GM19238 (cell line): ENCODE measurements around the gene SYT8.

Experiments used
- DNase-seq: peaks from one replicate; pipeline ENCODE4 v3.0.0; 2011; ENCODE audit warnings: low spot score; ENCODE audit not compliant: insufficient read length

Gene SYT8

DNA sequence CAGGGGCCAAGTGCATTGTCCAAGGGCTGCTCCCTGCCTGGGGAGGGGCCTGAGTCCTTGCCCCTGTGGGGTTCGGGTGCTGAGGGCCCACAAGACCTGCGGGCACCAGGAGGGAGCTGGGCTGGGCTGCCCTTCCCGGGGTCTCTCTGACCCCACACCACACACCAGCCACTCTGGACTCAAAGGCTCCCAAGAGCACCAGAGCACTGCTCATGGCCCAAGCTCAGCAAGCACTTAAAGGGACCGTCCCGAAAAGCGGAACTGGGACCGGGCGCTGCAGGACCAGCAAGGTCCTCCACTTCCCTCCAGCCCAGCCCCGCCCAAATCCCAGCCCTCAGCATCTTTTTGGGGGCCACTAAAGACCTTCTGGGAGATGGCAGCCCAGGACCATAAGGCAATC lies 23.4 kb downstream of the SYT8 start:
- DNase-seq: no peak

DNA sequence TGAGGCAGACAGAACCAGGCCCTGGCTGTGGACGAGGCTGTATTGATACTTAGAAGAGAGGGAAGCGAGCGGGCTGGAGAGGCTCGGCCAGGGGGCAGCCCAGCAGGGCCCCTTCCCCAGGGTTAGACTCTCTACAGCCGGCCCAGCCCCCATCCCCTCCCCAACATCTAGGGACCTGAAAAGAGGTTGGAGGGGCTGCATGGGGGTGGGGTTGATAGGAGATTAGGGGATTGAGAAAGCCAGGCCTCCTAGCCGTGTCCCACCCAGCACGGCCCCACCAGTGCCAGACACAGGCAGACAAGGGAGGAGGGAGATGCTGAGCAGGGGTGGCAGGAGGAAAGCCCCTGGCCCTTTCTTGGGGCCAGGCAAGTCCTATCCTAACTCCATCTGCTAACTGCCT lies 23.8 kb downstream of the SYT8 start:
- no peak for DNase-seq

DNA sequence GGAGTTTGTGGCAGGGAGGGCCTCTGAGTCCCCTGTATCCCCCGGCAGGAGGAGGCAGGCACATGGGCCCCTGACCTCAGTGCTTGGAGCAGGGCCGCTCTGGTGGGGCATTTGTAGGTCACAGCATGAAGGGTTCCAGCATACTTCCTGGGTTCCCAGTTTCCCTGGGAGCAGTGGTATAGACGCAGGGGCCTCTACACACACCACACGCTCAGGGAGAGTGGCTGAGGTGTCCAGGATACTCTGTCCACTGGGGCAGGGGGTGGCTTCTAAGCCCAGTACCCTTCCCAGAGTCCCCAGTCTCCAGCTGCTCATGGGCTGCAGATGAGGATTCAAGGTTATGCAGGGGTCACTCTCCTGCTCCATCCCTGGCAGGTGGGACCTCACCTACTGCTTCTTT lies 24.2 kb downstream of the SYT8 start:
- no peak for DNase-seq

DNA sequence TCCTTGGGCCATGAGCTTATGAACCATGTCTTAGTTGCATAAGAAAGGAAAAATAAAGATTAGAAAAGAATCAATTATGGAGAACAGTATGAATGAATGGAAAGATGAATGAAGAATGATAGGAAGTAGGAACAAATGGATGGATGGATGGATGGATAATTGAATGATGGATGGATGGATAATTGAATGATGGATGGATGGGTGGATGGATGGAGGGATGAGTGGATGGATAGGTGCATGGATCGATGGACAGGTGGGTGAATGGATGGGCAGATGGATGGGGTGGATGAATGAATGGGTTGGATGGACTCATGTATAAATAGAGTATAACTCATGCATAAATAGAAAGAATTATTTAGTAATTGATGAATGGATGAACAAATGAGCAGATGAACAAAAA lies 25.3 kb downstream of the SYT8 start:
- no peak for DNase-seq

DNA sequence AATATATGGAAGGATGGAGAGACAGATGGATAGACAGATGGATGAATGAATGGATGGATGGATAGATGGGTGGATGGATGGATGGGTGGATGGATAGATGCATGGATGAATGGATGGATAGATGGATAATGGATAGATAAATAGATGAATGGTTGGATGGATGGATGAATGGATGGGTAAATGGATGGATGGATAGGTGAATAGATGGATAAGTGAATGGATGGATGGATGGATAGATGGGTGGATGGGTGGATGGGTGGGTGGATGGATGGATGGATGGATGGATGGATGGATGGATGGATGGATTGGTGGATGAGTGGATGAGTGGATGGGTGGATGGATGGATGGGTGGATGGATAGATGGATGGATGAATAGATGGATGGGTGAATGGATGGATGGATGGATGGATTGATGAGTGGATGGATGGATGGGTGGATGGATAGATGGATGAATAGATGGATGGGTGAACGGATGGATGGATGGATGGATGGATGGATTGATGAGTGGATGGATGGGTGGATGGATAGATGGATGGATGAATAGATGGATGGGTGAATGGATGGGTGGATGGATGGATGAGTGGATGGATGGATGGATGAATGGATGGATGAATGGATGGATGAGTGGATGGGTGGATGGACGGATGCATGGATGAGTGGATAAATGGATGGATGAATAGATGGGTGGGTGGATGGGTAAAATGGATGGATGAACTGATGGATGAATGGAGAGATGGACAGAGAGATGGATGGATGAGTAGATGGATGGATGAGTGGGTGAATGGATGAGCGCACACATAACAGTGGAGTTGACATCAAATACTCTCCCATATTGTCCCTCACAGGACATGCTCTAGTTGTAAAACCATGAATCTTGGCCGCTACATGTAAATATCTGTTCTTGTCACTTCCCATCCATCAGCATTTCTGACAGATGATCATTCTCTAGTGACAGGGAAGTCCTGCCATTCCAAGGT lies 26.9 kb downstream of the SYT8 start:
- DNase-seq: no peak

DNA sequence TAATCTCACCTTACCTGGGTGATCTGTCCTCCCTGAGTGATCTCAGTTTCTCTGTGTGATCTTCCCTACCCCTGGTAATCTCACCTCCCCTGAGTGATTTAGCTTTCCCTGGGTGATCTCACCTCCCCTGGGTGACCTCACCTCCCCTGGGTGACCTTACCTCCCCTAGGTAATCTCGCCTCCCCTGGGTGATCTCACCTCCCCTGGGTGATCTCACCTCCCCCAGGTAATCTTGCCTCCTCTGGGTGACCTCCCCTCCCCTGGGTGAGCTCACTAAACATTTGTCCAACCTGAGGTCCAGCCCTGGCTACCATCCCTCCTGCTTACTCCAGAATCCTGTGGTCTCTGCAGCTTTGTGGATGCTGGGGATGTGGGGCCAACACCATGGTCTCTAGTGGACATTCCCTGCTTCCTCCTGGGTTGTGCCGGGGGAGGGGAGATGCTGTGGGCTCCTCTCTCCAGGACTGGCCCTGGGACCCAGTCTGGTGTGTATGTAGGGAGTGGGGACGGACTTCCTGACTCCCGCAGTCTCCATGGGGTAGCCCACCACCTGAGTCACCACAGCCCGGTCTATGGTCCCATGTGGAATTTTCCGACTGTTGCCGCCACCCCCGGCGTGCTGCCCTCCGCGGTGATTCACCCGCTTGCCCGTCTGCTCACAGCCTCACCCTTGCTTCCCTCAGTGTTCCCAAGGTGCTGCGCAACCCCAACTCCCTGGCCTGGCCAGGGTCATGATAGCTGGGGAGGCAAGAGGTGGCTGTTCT lies 28.0 kb downstream of the SYT8 start:
- no peak for DNase-seq

DNA sequence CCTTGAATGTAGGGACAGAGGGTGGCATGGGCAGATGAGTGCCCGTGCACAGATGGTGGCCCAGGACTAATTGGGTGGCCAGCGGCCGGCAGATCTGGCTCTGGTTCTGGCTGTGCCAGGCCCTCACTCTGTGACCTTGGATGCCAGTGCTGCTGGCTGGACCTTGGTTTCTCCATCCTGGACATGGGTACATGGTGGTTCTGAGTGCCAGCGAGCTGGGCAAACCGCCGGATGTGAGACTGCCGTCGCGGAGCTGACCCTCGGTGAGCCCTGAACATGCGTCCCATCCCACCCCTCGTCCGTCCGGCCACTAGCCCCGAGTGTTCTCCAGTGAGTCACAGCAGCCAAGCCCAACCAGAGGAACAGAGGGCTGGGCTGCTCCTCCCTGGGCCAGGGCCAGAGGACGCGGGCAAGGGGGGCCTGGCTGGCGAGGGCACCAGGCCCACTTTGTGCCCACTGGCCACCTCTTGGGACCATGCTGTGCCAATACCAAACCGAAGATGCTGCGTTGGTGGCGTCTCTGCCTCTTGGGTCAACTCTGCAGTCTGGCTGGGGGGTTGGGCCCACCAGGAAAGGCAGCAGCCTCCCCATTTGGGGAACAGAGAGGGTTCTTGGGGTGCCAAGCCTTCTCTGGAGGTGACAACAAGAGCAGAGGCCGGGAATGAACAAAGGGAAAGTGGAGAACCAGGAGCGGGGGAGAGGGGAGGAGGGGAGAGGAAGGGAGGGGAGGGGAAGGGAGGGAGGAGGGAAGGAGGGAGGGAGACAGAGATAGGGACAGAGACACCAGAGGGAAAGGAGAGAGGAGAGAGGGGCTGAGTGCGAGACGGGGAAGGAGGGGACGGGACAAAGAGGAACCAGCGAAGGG lies 28.8 kb downstream of the SYT8 start:
- DNase-seq: no peak

DNA sequence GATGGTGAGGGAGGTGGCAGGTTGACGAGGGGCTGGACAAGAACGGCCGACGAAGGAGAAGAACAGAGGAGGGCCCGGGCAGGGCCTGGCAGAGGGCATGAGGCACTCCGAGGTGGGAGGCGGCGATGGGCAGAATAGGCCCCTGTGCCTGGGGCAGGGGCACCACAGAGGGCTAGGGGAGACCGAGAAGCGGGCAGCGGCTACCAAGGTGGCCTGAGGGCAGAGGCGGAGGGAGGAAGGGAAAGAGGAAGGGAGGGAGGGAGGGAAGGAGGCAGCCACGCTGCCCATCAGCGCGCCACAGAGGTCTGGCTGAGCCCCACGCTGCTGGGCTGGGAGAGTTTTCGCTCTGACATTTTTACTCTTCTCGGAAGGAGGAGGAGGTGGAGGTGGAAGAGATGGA lies 29.4 kb downstream of the SYT8 start:
- DNase-seq: no peak

DNA sequence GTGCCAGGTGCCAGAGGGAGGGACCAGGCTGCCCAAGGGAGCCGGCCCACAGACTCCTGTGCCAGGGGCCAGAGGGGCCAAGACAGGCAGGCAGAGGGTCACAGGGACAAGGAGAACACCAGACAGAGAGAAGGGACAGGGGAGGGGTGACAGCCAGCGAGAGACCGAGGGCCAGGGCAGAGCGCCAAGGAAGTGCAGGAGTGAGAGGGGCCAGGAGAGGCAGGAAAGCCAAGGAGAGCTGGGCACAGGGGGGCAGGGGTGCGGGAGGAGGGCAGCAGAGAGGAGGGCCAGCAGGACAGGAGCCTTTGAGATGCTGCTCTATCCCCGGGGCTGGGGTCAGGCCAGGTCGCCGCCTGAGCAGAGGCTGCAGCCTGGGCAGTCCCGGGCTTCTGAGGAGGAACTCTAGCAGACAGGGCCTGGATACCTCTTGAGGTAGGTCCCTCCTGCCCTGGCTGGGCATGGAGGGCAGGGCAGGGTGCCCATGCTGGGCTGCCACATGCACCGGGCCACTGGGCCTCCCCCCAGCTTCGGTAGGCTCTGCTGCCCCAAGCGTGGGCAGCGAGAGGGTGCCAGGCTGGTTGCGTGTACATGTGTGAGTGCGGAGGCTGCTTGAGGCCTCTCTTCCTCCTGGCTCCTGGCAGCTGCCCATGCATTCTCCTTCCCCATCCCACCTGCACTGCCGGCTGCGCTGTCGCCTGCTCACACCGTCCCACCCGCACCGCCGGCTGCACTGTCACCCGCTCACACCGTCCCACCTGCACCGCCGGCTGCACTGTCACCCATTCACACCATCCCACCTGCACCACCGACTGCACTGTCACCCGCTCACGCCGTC lies 30.3 kb downstream of the SYT8 start:
- DNase-seq: no peak

DNA sequence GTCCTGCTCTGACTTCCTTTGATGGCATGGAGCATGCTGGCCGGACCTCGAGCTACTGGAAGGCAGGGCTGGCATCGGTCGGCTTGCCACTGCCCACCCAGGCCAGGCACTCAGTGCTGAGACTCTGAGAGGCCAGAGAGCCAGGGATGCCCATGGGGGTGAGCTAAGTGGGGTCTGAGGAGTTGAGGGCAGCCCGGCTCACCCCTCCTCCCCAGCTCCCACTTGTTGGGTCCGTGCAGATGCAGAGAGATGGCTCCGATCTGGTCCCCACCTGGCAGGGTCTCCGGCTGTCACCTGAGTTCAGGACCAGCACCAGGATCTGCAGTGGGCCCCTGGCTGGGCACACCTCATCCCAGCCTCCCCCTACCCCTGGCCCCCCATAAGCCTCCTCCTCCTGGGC lies 31.4 kb downstream of the SYT8 start:
- DNase-seq: no peak

DNA sequence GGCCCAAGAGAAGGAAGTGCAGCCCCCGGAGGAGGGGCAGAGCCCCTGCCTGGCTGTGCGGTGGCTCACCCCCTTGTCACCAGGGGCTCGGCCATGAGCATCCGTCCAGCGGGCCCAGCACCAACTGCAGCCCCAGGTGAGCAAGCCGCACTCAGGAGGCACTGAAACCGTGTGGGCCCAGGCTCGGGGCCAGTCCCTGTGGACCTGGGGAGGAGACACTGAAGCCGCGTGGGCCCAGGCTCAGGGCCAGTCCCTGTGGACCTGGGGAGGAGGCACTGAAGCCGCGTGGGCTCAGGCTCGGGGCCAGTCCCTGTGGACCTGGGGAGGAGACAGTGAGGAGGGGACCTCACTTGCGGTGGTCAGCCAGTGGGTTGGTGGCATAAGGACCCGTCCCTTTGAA lies 32.0 kb downstream of the SYT8 start:
- no peak for DNase-seq

DNA sequence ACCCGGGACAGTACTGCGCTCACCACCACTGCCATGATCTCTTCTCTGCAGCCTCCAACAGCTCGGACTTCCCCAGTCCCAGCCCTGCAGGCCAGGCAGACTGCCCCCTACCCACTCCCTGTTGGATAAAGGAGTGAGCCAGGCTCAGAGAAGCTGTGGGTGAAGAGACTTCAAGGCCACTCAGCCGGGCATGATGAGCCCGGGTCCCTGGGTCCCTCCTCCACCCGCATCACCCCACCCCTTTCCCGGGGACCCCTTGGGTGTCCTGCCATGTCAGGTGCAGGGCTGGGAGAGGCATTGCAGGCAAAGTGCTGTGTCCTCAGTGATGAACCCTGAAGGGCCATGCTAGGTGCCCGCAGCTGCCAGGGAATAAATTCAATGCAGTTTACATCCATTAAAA lies 32.6 kb downstream of the SYT8 start:
- DNase-seq: no peak

DNA sequence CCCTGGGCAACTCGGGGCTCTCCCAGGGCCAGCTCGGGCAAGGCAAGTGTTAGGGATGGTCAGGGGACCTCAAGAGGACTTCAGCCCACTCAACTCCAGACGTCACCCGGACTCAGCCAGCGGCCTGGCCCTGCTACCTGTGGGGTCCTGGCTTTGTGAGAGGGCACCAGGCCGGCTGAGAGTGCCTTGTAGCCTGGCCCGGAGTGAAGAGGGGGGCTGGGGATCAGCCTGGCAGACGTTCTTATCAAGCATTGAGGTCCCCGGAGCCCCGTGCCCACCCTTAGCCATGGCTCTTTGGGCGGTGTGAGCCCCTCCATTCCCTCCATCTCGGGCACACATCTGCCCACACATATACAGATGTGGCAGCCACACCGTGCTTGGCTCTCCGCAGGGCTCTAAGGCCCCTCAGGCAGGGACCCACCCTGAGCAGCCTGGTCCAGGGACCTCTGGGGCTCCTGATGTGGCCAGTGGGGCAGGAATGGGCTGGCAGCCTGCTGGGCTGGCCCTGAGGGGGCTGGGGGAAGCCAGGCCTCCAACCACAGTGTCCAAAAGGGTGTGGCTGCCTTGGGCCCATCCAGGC lies 33.4 kb downstream of the SYT8 start:
- DNase-seq: no peak

DNA sequence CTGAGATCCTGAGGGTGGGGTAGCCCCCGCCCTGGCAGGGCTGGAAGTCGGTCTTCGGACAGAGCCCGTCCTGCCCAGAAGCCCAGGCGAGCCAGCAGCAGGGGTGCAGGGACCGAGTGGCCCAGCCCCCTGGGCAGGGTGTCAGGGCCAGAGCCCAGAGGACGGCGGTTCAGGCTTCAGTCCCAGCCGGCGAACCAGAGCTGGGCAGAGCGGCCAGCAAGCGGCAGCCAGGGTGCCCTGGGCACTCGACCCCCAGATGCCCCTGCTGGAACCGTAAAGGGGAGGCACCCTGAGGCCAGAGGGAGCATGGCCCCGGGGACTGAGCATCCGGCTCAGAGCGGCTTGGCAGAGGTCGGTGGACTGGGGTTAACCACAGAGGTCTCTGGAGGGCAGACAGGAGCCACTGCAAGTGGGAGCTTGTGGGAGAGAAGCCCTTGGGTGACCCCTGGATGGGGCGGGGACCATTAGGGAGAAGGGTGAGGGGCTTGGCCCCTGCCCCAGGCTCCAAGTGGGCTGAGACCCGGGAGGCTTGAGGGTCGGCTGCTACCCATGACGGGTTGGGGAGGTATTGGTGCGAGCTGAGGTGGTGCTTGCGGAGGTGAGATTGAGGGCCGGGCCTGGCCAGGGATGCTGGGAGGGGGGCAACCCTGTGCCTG lies 34.0 kb downstream of the SYT8 start:
- no peak for DNase-seq

DNA sequence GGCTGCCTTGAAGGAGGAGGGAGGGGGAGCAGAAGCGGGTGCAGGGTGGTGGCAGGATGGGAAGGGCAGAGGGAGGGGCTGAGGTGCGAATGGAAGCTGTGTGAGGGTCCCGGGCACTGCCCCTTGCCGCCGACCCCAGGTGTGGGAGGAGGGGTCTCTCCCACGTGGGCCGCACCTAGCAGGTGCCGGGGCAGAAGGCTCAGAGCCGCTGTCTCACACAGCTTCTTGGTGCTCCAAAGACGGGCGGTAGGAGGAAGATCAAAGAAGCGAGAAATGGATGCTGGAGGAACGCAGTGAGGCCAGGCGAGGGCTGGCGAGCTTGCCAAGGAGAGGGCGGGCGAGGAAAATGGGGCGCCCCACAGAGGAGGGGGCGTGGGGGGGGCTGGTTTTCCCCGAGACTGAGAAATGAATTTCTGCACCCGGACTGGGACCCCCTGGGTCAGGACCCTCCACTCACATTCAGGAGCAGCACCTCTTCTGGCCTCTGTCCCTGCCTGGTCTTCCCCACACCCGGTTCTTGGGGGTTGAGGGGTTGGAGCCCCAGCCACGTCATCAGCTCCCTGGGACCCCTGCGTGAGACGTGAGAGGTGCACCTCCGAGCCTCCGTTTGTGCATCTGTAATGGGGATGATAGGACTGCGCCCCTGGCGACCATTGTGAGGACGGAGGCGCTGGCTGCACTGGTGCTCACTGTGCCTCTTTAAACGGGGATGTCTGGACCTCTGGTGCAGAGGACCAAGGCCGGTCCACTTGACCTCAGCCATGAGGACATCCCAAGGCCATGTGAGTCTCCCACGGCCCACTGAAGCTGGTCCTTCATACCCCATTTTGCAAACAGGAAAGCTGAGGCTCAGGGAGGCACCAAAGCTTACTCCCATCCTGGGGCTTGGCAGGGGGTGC lies 34.9 kb downstream of the SYT8 start:
- DNase-seq: no peak

DNA sequence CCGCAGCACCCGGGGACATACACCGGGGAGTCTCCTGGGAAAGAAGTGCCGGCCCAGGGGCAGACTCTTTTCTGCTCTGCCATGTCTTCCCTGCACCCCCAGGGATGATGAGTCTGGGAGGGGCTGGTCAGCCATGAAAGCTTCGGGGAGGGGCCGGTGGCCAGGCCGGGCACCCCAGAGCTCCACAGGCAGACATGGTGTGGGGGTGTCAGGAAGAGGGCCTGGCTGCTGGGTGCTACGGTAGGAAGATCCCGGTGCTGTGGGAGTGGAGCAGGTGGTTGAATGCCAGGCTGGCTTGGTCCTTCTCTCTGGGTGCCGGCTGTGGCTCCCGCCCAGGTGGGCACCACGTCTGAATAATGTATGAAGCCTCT lies 35.5 kb downstream of the SYT8 start:
- no peak for DNase-seq

DNA sequence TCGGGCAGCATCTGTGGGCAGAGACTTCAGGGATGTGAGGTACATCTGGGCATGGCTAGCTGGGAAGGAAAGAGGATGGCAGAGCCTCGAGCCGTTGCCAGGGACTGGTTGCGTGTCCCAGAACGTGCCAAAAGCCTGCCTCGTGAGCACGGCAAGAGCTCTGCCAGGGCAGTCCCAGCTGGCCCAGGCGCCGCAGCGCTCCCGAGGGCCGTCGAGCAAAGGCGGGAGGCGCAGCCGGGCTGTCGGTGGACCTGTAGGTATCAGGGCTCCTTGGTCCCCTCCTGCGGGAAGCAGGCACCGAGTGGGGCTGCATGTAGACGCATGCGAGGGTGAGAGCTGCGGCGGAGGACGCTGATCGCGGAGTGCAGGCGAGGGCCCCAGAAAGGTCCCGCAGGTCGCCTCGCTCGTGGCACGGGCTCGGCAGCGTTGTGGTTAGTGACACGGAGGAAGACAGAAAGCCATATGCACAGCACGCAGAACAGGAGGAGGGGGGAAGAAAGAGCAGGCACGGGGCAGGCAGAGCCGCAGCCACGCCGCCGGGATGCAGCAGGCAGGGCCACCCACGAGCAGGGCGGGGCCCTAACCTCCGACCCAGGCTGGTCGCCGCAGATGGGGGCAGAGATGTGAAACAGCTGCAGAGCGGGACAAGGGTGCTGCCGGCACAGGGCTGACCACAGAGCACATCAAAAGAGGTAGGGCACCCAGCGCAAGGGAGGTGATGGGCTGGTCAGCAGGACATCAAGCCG lies 36.1 kb downstream of the SYT8 start:
- DNase-seq: no peak

DNA sequence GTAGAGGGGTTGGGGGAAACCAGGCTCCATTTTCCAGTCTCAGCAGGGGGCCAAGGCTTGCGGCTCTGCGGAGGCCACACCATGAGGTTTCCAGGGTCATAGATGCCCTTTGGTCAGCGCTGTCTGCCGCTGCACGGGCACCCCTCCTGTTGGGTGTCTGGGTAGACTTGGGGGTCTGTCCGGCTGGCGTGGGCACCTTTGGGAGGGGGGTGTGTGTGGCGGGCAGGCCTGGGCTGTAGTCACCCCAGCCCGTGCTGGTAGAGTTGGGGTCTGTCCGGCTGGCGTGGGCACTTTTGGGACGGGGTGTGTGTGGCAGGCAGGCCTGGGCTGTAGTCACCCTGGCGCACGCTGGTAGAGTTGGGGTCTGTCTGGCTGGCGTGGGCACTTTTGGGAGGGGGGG lies 36.7 kb downstream of the SYT8 start:
- DNase-seq: no peak
